ENCODE measurements around the gene FCAMR.

GRCh38 chr1:207007352-207008033 is 37.2 kb upstream of the FCAMR start:
- TF ChIP-seq, protein P1, sequence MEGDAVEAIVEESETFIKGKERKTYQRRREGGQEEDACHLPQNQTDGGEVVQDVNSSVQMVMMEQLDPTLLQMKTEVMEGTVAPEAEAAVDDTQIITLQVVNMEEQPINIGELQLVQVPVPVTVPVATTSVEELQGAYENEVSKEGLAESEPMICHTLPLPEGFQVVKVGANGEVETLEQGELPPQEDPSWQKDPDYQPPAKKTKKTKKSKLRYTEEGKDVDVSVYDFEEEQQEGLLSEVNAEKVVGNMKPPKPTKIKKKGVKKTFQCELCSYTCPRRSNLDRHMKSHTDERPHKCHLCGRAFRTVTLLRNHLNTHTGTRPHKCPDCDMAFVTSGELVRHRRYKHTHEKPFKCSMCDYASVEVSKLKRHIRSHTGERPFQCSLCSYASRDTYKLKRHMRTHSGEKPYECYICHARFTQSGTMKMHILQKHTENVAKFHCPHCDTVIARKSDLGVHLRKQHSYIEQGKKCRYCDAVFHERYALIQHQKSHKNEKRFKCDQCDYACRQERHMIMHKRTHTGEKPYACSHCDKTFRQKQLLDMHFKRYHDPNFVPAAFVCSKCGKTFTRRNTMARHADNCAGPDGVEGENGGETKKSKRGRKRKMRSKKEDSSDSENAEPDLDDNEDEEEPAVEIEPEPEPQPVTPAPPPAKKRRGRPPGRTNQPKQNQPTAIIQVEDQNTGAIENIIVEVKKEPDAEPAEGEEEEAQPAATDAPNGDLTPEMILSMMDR (IDR thresholded peaks at IDR 0.05) = no peak
- TF ChIP-seq POLR2A (IDR thresholded peaks at IDR 0.05) = no peak

Data from uterus (tissue), 2 donors.